ENCODE data around the gene CCND1. TPM values are rescaled to one million over a fixed set of nuclear protein-coding genes. Genes with fewer than 3 reads are reported as not detected.

CCND1 gene
- total and polyA plus RNA-seq, 8 donors: 159 to 581 (median 248) TPM

GRCh38 chr11:69640260-69640994, 529 bp upstream of the CCND1 start:
- TF ChIP-seq, protein P1, sequence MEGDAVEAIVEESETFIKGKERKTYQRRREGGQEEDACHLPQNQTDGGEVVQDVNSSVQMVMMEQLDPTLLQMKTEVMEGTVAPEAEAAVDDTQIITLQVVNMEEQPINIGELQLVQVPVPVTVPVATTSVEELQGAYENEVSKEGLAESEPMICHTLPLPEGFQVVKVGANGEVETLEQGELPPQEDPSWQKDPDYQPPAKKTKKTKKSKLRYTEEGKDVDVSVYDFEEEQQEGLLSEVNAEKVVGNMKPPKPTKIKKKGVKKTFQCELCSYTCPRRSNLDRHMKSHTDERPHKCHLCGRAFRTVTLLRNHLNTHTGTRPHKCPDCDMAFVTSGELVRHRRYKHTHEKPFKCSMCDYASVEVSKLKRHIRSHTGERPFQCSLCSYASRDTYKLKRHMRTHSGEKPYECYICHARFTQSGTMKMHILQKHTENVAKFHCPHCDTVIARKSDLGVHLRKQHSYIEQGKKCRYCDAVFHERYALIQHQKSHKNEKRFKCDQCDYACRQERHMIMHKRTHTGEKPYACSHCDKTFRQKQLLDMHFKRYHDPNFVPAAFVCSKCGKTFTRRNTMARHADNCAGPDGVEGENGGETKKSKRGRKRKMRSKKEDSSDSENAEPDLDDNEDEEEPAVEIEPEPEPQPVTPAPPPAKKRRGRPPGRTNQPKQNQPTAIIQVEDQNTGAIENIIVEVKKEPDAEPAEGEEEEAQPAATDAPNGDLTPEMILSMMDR (IDR thresholded peaks at IDR 0.05): no peak
- Histone ChIP-seq H3K27ac (peak overlapping the region; percentile 44 to 82), H3K4me1 (peaks cover 39 to 85% of the 10 kb centered on the region in 2 donors)

GRCh38 chr11:69641681-69642548, 959 bp downstream of the CCND1 start:
- TF ChIP-seq, protein P1 (IDR thresholded peaks at IDR 0.05): no peak
- H3K4me1 ChIP-seq: peaks cover 29 to 80% of the 10 kb centered on the region in 2 donors

More at GRCh38 chr11:69640260-69640994, 529 bp upstream of the CCND1 start:
- DNase-seq (no peak), ATAC-seq (no peak)
- Histone ChIP-seq H3K27me3 (peaks cover 11 to 92% of the 10 kb centered on the region in 2 donors), H3K9me3 (no peaks in the 10 kb centered on the region), H3K4me3 (peak overlapping the region; percentile 51 to 78), H3K36me3 (no peaks in the 10 kb centered on the region)
- intact Hi-C loops (cut with DNase I): loop anchor here (2.0 to 10.0 kb wide), 4 partner anchors 346 to 538 kb away; partner anchors contain the start of gene MYEOV (in 1 of the 2)

DNA sequence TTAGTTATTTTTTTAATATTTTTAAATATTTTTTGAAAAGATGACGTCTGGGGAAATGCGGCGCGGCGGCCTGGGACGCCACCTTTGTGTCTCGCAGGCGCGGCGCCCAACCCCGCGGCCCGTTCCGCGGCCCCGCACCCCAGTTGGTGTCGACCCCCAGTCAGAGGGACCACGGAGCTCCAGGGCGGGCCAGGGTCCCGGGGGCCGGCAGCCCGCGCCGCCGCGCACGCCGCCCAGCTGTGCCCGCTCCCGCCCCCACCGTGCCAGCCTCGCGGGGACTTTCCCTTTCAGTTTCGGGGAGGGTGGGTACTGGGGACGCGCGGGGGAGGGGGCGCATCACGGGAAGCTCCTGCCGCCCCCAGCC, 1.6 kb downstream of the CCND1 start:
- no peak for ATAC-seq
- H3K4me1 ChIP-seq: peaks cover 29 to 74% of the 10 kb centered on the region in 2 donors
- peak in 1 of 4 donors; percentile 82 for DNase-seq
- H3K27me3 ChIP-seq: peaks cover 11 to 71% of the 10 kb centered on the region in 2 donors
- H3K9me3 ChIP-seq: no peaks in the 10 kb centered on the region
- H3K27ac ChIP-seq: peak overlapping the region; percentile 66 to 82
- TF ChIP-seq, protein P1 (IDR thresholded peaks at IDR 0.05): no peak
- H3K4me3 ChIP-seq: peak overlapping the region; percentile 51 to 78
- peaks cover 0 to 10% of the 10 kb centered on the region in 2 donors for H3K36me3 ChIP-seq
- intact Hi-C loops (cut with DNase I): loop anchor here (5.0 to 10.0 kb wide), 3 partner anchors 348 to 540 kb away; partner anchors contain the start of gene MYEOV (in 1 of the 2)

More at GRCh38 chr11:69641681-69642548, 959 bp downstream of the CCND1 start:
- Histone ChIP-seq H3K36me3 (peaks cover 0 to 8% of the 10 kb centered on the region in 2 donors), H3K27me3 (peaks cover 11 to 78% of the 10 kb centered on the region in 2 donors), H3K4me3 (peak overlapping the region; percentile 51 to 78), H3K9me3 (no peaks in the 10 kb centered on the region), H3K27ac (peak overlapping the region; percentile 66 to 82)
- ATAC-seq: no peak
- intact Hi-C loops (cut with DNase I): loop anchor here (2.0 to 10.0 kb wide), 4 partner anchors 347 to 540 kb away; partner anchors contain the start of gene MYEOV (in 1 of the 2)
- peak in 1 of 4 donors; percentile 82 for DNase-seq

DNA sequence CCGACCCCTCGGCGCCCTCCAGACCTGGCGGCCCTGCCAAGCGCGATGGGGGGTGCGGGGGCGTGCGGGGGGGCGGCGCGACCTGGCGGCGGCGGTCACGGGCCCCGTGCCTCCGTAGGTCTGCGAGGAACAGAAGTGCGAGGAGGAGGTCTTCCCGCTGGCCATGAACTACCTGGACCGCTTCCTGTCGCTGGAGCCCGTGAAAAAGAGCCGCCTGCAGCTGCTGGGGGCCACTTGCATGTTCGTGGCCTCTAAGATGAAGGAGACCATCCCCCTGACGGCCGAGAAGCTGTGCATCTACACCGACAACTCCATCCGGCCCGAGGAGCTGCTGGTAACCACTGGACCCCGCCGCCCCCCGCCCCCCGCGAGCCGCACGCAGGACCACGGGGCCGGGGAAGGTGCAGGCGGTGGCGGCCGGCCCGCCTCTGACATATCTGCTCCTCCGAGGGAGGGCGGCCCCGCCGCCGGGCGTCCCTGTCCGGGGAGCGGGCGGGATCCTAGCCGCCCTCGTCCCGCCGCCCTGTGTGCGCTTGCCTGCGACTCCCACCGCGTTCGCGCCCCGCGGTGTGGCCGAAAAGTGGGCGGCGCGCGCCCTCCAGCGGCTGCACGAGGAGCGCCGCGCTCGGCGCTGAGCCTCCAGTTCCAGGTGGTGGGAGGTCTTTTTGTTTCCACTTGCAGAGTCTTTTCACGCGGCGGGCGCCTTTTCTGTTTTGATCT, 2.1 kb downstream of the CCND1 start:
- Histone ChIP-seq H3K36me3 (peaks cover 0 to 15% of the 10 kb centered on the region in 2 donors), H3K9me3 (no peaks in the 10 kb centered on the region), H3K27ac (peak overlapping the region; percentile 66 to 82), H3K27me3 (peaks cover 8 to 66% of the 10 kb centered on the region in 2 donors), H3K4me1 (peaks cover 25 to 68% of the 10 kb centered on the region in 2 donors), H3K4me3 (peak overlapping the region; percentile 51 to 78)
- peak; percentile 72 to 95 (median 86) for DNase-seq
- peak; percentile 66 for ATAC-seq
- TF ChIP-seq, protein P1 (IDR thresholded peaks at IDR 0.05): peak; percentile 81 to 94
- intact Hi-C loops (cut with DNase I): loop anchor here (5.0 to 10.0 kb wide), 3 partner anchors 348 to 541 kb away; partner anchors contain the start of gene MYEOV (in 1 of the 2)

Measured in left lung (tissue), 10 donors.